HG02938 (cell line): ENCODE results near the gene NDUFA9.

ENCODE experiments used
- ATAC-seq: cut with Tn5 transposase; IDR thresholded peaks from one replicate; pipeline ENCODE4 v1.9.1; 2021; ENCODE audit warnings: mild to moderate bottlenecking, moderate library complexity; ENCODE audit not compliant: unreplicated experiment

NDUFA9 gene

DNA sequence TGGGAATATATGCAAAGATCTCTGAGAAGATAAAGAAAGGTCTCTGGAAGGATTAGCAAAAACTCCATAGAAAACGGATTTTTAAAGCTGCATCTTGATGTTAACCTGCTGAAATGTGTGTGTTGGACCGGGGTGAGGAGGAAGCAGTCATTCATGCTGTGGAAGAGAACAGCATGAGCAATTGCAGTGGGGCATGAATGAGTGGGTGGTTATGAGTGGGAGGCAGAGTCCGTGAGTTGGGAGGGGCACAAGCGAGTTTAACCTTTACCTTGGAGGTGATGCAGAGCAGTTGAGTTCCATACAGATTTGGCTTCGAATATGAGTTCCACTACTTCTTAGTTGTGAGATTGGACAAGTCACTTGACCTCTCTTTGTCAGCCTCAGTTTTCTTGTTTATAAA is 41.8 kb downstream of the NDUFA9 start:
- no peak for ATAC-seq
